ENCODE results near the gene F3.
"Not testable (repeated sequence)": the region's sequence is repeated elsewhere in the genome, so short reads cannot be mapped to it uniquely, and the experiment has no call there.

Gene F3

GRCh38 chr1:94541246-94542087 is at the start of gene F3:
Gene F3 (minus strand): TSS chr1:94541759. CDS start chr1:94541636, 123 bp downstream.
- no peak for DNase-seq

DNA sequence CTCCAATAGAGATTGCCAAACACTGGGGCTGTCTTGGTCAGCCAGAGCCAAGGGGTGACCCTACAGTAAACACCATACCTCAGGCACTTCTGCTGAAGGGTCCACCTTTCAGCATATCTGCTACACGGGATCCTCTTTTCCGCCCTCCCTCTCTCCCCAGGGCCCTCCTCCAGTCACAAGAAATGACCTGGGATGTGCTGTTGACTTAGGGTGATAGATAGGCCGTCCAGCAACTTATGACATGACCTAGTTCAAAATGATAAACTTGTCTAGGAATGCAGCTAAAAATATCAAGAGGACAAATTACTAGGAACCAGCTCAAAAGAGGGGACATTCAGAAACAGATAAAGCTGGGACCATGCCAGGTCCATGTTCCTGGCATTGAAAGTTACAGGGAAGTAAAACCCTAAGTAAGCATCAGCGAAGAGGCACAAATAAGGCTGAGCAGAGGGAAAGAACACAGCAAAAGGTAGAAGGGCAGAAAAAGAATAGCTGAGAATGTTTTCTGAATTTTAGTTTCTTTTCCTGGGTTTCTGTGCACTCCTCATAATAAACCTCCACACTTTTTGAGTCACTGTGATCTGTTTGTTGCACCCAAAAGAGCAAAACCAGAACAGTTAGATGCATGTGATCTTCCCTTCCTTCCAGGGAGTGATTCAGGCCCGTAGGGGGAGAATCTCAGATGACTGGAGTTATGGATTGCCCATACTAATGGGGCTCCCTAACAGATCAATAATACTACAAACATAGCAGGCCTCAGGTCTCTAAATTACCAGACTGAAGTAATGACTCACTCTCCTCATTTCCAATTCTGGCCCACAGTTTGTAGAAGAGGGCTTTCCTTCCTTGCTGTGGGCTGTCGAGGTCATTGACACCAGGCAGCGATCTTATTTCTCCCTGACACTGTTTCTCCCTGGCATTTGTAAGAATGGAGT is 48.9 kb upstream of the F3 start:
- no peak for DNase-seq

DNA sequence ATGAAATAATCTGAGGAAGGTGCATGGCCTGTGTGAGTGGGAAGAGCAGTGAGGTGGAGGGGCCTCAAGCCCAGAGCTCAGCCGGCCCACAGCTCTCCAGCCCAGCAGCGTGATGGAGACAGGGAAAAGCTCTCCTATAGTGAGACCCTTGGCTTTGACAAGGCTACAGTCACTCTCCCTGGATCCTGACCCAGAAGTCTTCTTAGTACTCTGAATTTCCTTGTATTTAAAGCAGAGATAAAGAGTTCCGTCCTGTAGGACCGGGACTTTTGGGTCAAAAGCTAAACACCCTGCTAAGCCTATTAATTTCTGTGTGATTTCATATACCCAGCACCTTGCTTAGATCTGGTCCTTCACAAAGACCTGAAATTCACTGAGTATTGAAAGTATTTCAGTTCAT is 48.2 kb upstream of the F3 start:
- no peak for DNase-seq

- DNase-seq: no peak
Observed at GRCh38 chr1:94582565-94582964, 41.0 kb upstream of the F3 start.

- no peak for DNase-seq
Observed at GRCh38 chr1:94580367-94581115, 39.0 kb upstream of the F3 start.

DNA sequence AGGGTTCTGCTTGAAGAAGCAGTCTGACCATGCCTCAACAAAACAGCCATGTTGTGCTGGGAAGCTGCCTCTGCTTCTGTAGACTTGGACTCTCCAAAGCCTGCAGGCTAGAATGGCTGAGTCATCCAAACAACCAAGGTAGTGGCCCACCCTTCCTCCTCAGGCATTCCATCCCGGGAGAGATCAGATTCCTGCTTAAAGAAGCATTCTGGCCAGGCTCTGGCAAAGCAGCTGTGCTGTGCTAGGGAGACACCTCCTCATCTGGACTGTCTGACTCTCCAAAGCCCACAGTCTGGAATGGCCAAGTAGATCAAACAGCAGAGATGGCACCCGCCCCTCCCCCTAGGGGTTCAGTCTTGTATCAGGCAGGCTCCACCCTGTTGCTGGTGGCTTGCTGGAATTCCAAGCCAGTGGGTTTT is 38.3 kb upstream of the F3 start:
- no peak for DNase-seq

GRCh38 chr1:94578856-94579255 is 37.3 kb upstream of the F3 start:
- DNase-seq: no peak

- not testable (repeated sequence) for DNase-seq
Observed at GRCh38 chr1:94573917-94574316, 32.4 kb upstream of the F3 start.

DNA sequence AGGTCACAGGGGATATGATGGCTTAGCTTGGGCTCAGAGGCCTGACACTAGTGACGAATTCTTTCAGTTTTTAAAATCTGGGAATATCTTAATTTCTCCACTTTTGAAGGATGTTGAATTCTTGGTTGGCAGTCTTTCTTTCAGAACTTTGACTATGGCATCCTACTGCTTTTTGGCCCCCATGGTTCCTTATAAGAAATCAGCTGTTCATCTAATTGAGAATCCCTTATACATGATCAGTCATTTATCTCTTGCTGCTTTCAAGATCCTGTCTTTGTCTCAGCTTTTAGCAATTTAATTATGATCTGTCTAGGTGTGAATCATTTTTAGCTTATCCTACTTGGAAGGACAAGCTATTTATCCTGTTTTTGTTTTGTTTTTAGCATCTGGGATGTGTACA is 31.2 kb upstream of the F3 start:
- no peak for DNase-seq

GRCh38 chr1:94570965-94571364 is 29.4 kb upstream of the F3 start:
- DNase-seq: not testable (repeated sequence)

- not testable (repeated sequence) for DNase-seq
Observed at GRCh38 chr1:94568806-94569205, 27.2 kb upstream of the F3 start.

DNA sequence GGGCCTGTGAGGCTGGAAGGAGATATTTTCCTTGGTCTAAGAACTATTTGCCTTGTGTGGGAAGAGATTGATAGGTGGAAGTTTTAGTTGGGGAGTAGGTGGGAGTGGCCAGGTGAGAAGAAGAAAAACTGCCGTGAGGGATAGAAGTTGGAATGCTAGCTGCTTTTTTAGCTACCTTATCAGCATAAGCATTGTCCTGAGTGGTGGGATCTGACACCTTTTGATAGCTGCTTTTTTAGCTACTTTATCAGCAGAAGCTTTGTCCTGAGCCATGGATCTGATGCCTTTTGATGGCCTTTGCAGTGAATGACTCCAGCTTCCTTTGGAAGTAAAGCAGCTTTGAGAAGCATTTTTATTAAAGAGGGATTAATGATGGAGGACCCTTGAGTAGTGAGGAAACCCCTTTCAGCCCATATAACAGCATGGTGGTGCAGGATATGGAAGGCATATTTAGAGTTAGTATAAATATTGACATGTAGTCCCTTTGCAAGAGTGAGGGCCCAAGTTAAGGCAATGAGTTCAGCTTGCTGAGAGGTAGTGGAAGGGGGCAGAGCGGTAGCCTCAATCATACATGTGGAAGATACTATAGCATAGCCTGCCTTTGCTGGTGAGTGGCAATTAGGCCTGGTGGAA is 26.5 kb upstream of the F3 start:
- DNase-seq: not testable (repeated sequence)

DNA sequence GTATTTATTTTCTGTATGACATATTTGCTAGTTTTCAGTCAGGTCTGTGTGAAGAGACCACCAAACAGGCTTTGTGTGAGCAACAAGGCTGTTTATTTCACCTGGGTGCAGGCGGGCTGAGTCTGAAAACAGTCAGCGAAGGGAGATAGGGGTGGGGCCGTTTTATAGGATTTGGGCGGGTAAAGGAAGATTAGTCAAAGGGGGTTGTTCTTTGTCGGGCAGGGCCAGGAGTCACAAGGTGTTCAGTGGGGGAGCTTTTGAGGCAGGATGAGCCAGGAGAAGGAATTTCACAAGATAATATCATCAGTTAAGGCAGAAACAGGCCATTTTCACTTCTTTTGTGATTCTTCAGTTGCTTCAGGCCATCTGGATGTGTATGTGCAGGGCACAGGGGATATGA is 24.9 kb upstream of the F3 start:
- not testable (repeated sequence) for DNase-seq

DNA sequence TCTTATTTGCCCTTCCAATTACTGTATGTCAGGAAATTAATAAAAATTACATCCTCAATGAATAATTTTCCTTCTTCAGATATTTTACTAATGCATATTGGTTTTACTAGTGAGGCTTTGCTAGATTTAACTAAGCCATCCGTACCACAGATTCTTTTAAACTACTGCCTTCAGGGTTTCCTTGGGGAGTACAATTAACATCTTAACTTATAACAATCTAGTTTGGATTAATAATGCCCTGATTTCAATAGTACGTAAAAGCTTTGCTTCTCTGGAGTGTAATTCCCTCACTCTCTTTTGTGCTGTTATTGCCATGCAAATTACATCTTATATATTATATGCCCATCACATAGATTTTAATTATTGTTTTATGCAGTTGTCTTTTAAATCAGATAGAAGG is 24.3 kb upstream of the F3 start:
- DNase-seq: no peak

DNA sequence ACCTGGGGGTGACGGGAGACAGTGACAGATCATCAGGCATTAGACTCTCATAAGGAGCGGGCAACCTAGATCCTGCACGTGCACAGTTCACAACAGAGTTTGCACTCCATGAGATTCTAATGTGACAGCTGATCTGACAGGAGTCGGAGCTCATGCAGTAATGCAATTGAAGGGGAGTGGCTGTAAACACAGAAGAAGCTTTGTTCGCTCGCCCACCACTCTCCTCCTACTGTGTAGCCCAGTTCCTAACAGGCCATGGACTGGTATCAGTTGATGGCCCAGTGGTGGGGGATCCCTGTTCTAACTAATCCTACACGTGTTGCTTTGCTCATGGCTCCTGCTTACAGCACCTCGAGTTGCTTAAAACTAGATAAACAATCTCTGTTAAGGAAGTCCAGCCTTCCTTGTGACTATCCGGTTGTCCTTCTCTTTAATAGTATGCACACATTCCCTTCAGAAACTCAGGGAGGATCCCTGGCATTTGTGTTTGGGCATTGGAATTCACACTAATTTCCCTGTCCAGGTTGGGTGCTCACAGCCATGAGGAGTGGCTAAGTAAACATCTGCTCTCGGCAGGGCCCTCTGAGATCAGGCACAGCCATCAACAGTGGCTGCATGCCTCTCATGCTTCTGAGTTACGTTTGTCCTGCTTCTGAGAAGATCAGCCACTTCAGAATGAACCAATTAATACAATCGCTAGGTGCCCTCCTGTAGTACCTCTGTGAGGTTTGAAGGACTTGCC is 21.1 kb upstream of the F3 start:
- no peak for DNase-seq

- DNase-seq: no peak
Observed at GRCh38 chr1:94560333-94560732, 18.8 kb upstream of the F3 start.

DNA sequence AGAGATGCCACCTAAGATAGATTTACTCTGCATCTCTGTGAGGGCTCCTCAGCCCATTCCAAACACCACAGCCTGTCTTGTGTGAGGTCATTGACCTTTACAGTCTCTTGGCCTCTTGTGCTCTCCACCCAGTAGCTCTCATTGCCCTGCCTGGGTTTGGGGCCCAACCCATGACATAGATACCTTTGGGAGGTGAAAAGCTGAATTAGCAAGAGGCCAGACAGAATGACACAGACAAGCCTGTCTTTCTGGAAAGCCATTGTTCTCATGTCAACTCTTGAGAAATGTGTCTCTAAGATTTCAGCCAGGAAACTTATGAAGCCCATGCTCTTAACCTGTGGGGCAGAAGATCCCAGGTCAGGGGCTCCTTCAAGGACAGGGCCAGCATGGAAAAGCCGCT is 18.4 kb upstream of the F3 start:
- no peak for DNase-seq

DNA sequence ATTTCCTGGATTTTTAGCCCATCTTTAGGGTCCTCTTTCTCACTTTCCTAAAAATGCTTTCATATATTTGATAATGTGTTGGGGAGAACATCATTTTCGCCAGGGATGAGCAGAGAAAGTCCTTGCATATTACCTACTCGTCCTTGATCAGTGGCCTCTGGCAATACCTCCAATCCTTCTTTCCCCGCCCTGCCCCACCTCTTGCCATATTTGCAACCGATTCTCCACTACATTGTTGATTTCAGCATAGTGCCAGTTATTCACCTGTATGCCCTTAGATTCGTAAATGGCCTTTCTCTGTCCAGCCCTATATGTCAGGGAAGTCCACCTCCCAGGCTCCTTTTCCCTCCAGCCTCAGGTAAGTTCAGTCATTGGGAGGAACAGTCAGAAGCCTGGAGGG is 13.5 kb upstream of the F3 start:
- DNase-seq: no peak

- DNase-seq: no peak
Observed at GRCh38 chr1:94554580-94554979, 13.0 kb upstream of the F3 start.

GRCh38 chr1:94553931-94554330 is 12.4 kb upstream of the F3 start:
- DNase-seq: no peak

- DNase-seq: no peak
Observed at GRCh38 chr1:94553323-94553730, 11.8 kb upstream of the F3 start.

DNA sequence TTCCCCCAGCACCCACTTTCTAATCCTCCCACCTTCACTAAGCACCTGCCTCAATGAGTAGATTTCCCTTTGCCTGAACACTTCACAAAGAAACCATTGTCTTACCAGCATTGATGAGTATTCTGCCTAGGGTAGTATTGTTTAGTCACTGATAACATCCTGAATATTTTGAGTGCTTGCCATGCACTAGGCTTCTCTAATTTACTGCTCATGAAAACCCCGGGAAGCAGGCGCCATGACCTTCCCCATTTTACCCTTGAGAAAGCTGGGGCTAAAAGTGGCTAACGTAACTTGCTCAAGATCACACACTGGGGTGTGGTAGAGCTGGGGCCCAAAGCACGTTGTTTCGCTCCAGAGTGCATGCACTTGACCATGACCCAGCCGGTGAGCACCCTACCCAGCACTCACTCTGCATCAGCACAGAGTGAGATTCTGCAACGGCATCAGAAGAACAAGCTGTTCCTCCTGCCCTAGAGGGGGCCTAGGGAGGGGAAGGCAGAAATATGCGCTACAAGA is 10.6 kb upstream of the F3 start:
- DNase-seq: no peak

Data from KG1 (cell line).